ENCODE data around the gene KCNQ2.

DNA sequence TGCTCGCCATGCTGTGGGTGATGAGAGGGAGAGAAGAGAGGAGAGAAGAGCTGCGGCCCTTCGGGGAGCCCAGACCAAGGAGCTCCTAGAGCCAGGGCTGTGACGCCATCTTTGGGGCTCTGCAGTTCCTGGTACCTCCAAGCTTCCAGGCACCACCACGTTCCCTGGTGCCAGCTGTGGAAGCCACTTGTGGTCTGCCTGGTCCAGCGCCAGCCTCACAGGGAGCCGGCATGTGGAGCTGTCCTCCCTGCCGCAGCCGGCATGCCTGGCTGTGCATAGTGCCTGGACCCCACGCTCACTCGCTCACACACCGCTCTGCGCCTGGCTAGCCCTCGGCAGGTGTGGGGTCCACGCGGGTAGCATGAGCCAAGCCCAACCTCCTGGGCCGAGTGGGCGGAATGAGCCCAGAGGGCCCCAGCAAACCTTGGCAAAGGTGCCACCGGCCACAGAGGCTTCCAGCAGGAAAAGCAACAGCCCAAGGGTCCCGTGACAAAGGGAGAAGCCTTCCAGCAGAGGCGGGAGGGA is 92.0 kb downstream of the KCNQ2 start:
- TF ChIP-seq, protein P1, sequence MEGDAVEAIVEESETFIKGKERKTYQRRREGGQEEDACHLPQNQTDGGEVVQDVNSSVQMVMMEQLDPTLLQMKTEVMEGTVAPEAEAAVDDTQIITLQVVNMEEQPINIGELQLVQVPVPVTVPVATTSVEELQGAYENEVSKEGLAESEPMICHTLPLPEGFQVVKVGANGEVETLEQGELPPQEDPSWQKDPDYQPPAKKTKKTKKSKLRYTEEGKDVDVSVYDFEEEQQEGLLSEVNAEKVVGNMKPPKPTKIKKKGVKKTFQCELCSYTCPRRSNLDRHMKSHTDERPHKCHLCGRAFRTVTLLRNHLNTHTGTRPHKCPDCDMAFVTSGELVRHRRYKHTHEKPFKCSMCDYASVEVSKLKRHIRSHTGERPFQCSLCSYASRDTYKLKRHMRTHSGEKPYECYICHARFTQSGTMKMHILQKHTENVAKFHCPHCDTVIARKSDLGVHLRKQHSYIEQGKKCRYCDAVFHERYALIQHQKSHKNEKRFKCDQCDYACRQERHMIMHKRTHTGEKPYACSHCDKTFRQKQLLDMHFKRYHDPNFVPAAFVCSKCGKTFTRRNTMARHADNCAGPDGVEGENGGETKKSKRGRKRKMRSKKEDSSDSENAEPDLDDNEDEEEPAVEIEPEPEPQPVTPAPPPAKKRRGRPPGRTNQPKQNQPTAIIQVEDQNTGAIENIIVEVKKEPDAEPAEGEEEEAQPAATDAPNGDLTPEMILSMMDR (IDR thresholded peaks at IDR 0.05; ENCODE audit: insufficient read depth, low read length, poor library complexity, severe bottlenecking): no peak
- TF ChIP-seq EZH2phosphoT487 (conservative IDR thresholded peaks at IDR 0.05; ENCODE audit: low read length): no peak

Data from SU-DHL-6 (cell line).